LNCAP (cell line): ENCODE data around the gene FBXO40.

ENCODE experiments used
- CTCF ChIP-seq: fragments of 450-650 bp; IDR thresholded peaks from 2 replicates; pipeline ENCODE4 v1.5.1; 2017; ENCODE audit warnings: mild to moderate bottlenecking

Gene FBXO40

GRCh38 chr3:121566773-121567172, 26.4 kb upstream of the FBXO40 start:
- no peak for TF ChIP-seq CTCF

- no peak for TF ChIP-seq CTCF
These were observed 25.5 kb upstream of the FBXO40 start, which contains the start of gene ARGFX for GRCh38 chr3:121567649-121568048. Gene ARGFX (plus strand): TSS chr3:121567949. CDS start chr3:121570714, 2,765 bp downstream.

- no peak for TF ChIP-seq CTCF
These were observed 18.7 kb upstream of the FBXO40 start for GRCh38 chr3:121574449-121574848.

GRCh38 chr3:121581691-121582090, 11.5 kb upstream of the FBXO40 start:
- no peak for TF ChIP-seq CTCF

- no peak for TF ChIP-seq CTCF
These were observed 8.8 kb upstream of the FBXO40 start for GRCh38 chr3:121584418-121584817.

GRCh38 chr3:121594850-121595249, 1.7 kb downstream of the FBXO40 start:
- TF ChIP-seq CTCF: no peak

- TF ChIP-seq CTCF: no peak
These were observed 2.7 kb downstream of the FBXO40 start for GRCh38 chr3:121595765-121596406.

GRCh38 chr3:121598564-121598963, 5.4 kb downstream of the FBXO40 start:
- no peak for TF ChIP-seq CTCF
